KOPT-K1 (cell line): ENCODE measurements around the gene GFER.

Source experiments
- H3K27ac ChIP-seq: fragments of 200-600 bp; sonication (generic); 2 replicates; pipeline ENCODE4 v1.5.1; 2016; ENCODE audit warnings: antibody characterized with exemption, mild to moderate bottlenecking, low read depth, low read length; ENCODE audit not compliant: poor library complexity, severe bottlenecking
- H3K36me3 ChIP-seq: fragments of 200-600 bp; sonication (generic); 2 replicates; pipeline ENCODE4 v1.5.1; 2017; ENCODE audit warnings: antibody characterized with exemption, mild to moderate bottlenecking, low read length, moderate library complexity; ENCODE audit not compliant: insufficient read depth
- H3K9me3 ChIP-seq: fragments of 200-600 bp; sonication (generic); 2 replicates; pipeline ENCODE4 v1.5.1; 2017; ENCODE audit warnings: antibody characterized with exemption, low read length, mild to moderate bottlenecking; ENCODE audit not compliant: insufficient read depth, poor library complexity, severe bottlenecking

GFER gene

DNA sequence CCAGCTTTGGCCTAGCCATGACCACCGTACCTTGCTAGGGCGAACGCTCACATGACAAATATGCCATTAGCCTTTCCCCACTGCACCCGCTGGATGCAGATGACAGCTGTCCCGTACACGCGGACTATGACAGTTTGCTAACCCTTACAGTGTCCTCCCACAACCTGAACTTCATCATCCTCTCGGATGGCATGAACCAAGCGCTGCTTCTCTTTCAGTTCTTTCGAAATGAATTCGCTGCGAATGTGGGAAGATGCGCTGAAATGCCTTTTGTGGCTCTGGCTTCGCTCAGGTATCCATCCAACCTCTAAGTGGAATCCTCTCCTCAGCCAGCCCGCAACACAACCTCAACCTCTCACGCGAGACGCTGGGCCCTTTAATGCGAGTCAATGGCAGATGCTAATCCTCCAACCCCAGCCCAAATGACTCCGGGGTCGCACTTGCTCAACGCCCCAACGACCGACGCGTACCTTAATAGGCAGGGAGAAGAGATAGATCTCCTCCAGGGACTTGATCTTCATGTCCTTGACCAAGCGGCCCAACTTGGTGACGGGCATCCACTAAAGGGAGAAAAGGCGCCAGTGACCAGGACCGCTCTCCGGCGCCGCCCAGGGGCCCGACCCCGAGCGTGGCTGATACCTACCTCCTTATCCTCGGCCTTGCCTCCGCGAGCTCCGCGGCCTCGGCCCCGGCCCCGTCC is 20.0 kb upstream of the GFER start:
- Histone ChIP-seq H3K27ac (peak overlapping the region; percentile 81), H3K36me3 (peaks cover 35% of the 10 kb centered on the region), H3K9me3 (no peaks in the 10 kb centered on the region)

DNA sequence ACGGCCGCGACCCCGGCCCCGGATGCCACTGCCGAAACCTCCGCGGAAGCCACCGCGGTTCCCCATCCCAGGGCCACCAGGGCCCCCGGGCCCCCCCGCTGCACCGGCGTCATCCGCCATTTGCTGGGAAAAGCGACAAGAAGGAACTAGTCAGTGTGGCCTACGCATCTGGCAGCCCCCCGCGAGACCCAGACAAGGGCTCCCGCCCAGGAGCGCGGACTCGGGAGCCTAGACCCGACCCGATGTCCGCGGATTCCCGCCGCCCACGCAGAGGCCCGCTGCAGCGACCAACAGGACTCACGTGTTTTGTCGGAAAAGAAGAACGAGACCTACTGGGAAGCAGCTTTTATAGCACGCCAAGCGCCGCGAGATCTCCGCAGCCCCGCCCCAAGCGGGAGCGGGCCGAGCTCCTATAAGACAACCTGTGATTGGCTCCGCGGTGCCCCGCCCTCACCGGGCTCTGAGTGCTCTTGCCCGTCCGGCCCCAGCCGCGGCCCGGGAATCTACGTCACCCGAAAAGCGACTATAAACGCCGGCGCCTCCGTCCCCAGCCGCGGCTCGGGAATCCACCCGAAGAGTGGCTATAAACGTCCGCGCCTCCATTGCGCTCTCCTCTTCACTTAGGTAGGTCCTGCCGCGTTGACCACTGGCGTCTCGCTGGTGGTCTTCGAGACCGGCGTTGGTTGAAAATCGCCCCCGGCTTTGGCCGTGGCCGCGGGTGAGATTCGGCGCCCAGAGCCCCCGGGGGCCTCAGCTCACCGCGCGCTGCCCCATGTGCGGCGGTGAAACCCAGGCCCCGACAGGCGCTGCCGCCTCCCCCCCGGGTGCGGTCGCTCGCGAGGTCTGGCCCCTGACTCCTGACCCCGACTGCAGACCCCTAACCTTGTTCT is 19.2 kb upstream of the GFER start, which contains the start of gene RPS2:
Gene RPS2 (minus strand): TSS at position 321 of the 890 bp plus-strand sequence. CDS start 201 bp downstream, at position 120.
- peaks cover 35% of the 10 kb centered on the region for H3K36me3 ChIP-seq
- H3K27ac ChIP-seq = peak within 1 kb of the TSS; percentile 81
- H3K9me3 ChIP-seq = no peaks in the 10 kb centered on the region

- Histone ChIP-seq H3K9me3 (no peaks in the 10 kb centered on the region), H3K36me3 (peaks cover 35% of the 10 kb centered on the region), H3K27ac (peak overlapping the region; percentile 81)
Observed at GRCh38 chr16:1965396-1966001, 18.5 kb upstream of the GFER start.

GRCh38 chr16:1966460-1966859 is 17.5 kb upstream of the GFER start, which contains the start of gene RNF151:
Gene RNF151, plus strand, starts transcription at chr16:1966856. Its CDS starts 26 bp downstream, at chr16:1966882.
- Histone ChIP-seq H3K9me3 (no peaks in the 10 kb centered on the region), H3K36me3 (peaks cover 27% of the 10 kb centered on the region), H3K27ac (peak within 1 kb of the TSS; percentile 81)

DNA sequence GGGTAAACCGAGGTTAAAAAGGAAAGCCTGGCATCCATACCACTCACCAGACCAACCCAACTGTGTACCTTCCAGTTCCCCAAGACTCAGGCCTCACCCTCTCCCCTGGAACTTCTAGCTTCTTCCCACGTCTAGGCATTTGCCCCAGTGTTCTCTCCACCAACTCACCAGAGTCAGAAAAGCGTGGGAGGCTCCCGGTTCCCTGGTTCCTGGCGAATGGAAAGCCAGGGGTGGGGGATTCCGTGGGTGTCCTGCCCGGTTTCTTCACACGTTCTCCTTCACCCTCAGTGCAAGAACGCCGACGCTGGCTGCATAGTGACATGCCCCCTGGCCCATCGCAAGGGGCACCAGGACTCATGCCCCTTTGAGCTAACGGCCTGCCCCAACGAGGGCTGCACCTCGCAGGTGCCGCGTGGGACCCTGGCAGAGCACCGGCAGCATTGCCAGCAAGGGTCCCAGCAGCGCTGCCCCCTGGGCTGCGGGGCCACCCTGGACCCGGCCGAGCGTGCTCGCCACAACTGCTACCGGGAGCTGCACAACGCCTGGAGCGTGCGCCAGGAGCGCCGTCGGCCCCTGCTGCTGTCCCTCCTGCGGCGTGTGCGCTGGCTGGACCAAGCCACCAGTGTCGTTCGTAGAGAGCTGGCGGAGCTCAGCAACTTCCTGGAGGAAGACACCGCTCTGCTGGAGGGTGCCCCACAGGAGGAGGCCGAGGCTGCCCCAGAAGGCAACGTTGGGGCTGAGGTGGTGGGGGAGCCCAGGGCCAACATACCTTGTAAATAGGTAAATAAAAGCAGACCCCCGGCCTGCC is 15.6 kb upstream of the GFER start:
- no peak overlapping the region for H3K27ac ChIP-seq
- peaks cover 8% of the 10 kb centered on the region for H3K36me3 ChIP-seq
- no peaks in the 10 kb centered on the region for H3K9me3 ChIP-seq

DNA sequence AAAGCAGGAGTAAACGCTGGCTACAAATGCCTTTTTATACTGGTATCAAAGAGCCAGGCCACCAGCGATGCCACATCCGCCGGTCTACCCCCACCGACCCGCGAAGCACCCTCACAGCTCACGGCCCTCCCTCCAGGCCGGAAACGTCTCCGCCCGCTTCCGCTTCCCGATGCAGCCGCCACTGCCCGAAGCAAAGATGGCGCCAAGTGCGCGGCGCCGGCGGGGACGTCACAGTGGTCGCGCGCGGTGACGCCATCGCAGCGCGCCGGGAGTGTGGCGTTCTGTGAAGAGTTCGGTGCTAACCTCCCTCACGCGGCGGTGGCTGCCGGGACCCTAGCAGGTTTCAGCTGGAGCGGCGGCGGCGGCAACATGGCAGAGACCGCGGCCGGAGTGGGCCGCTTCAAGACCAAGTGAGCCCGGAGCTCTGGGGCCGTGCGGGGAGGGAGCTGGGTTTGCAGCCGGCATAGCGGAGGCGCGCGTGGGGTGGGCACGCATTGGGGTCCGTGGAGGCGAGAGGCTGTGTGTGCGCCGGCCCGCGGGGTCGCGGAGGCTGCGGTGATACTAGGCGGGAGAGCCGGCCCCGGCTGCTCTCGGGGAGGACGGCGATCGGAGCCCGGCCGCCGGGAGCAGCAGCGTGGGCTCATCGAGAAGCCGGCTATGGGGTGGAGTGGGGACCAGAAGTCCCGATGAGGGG is 12.1 kb upstream of the GFER start, which contains the start of gene TBL3:
Gene TBL3 (plus strand): TSS at position 258 of the 694 bp plus-strand sequence. CDS start 112 bp downstream, at position 370.
- H3K36me3 ChIP-seq = peaks cover 29% of the 10 kb centered on the region

DNA sequence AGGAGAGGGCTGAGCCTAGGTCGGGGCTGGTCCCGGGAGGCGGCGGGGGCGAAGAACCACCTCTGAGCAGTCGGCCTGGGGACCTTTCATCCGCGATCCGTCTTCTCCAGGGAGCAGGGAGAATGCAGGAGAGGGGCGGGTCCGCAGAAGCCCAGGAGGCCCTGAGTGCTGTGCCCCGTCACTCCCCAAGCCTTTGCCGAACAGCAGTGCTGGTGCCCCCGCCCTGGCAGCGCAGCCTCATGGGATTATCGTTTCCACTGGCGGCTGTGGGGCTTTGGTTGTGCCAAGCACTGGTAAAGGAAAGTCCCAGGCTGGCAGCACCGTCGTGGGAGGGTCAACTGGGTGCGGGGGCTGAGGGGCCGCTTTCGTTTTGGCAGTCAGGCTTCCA is 11.5 kb upstream of the GFER start:
- Histone ChIP-seq H3K27ac (peak overlapping the region; percentile 77), H3K36me3 (peaks cover 34% of the 10 kb centered on the region), H3K9me3 (no peaks in the 10 kb centered on the region)

More for the DNA sequence above, 12.1 kb upstream of the GFER start, which contains the start of gene TBL3:
- H3K9me3 ChIP-seq = no peaks in the 10 kb centered on the region
- peak within 1 kb of the TSS; percentile 77 for H3K27ac ChIP-seq

DNA sequence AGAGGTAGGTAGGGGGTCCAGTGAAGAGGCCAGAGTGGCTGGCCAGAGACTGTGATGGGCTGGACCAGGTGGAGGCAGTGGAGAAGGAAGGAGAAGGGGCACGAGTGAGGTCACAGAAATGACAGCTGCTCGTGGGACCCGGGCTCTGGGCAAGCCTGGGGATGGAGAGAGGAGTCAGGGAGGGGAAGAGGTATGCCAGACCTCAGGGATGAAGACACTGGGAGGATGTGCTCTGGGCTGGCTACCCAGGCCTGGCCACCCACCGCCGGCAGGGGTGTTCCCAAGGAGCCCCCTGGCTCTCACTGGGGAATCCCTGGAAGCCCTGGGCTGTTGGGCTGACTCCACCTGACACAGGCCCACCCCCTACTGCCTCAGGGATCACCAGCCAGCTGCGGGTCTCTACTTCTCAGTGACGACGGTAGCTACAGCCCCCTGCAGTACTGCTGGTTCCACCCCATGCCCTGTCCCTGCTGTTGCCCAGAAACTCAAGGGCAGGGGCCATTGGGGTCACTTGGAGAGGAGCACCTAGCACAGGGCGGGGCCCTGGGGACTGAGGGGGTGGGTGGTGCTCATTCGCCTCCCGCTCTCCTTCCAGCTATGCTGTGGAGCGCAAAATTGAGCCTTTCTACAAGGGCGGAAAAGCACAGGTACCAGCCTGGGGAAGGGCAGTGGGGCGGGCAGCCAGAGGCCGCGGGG is 10.4 kb upstream of the GFER start:
- peaks cover 46% of the 10 kb centered on the region for H3K36me3 ChIP-seq
- H3K9me3 ChIP-seq = no peaks in the 10 kb centered on the region
- H3K27ac ChIP-seq = no peak overlapping the region

DNA sequence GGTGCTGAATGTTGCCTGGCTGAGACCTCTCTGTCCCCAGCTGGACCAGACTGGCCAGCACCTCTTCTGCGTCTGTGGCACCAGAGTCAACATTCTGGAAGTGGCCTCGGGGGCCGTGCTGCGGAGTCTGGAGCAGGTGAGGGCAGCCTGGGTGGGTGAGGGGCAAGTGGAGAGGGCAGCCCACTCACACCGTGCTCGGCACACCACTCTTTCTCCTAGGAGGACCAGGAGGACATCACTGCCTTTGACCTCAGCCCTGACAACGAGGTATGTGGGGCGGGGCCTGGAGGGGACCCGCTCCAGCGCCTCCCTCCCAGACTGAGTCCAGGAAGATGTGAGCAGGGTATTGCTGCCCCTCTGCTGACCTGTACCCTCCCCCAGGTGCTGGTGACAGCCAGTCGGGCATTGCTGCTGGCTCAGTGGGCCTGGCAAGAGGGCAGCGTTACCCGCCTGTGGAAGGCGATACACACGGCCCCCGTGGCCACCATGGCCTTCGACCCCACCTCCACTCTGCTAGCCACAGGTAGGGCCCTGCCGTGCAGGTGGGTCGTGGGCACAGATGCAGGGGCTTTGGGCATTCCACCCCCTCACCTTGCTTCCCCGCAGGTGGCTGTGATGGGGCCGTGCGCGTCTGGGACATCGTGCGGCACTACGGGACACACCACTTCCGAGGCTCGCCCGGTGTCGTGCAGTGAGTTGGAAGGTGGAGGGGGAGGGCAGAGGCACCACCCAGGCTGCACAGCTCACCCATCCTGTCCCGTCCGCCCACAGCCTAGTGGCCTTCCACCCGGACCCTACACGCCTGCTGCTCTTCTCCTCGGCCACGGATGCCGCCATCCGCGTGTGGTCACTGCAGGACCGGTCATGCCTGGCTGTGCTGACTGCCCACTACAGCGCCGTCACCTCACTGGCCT is 9.6 kb upstream of the GFER start:
- Histone ChIP-seq H3K9me3 (no peaks in the 10 kb centered on the region), H3K27ac (no peak overlapping the region), H3K36me3 (peaks cover 50% of the 10 kb centered on the region)

GRCh38 chr16:1975432-1976215 is 8.4 kb upstream of the GFER start:
- Histone ChIP-seq H3K27ac (no peak overlapping the region), H3K36me3 (peaks cover 54% of the 10 kb centered on the region), H3K9me3 (no peaks in the 10 kb centered on the region)

GRCh38 chr16:1976216-1976520 is 7.8 kb upstream of the GFER start:
- Histone ChIP-seq H3K36me3 (peaks cover 54% of the 10 kb centered on the region), H3K27ac (no peak overlapping the region), H3K9me3 (no peaks in the 10 kb centered on the region)
